DMS79 (cell line): ENCODE measurements around the gene PJA1.

ENCODE experiments used
- DNase-seq: peaks from one replicate; lab custom pipeline; 2025; lab: John Stamatoyannopoulos, UW

Gene PJA1, protein sequence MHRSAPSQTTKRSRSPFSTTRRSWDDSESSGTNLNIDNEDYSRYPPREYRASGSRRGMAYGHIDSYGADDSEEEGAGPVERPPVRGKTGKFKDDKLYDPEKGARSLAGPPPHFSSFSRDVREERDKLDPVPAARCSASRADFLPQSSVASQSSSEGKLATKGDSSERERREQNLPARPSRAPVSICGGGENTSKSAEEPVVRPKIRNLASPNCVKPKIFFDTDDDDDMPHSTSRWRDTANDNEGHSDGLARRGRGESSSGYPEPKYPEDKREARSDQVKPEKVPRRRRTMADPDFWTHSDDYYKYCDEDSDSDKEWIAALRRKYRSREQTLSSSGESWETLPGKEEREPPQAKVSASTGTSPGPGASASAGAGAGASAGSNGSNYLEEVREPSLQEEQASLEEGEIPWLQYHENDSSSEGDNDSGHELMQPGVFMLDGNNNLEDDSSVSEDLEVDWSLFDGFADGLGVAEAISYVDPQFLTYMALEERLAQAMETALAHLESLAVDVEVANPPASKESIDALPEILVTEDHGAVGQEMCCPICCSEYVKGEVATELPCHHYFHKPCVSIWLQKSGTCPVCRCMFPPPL

GRCh38 chrX:69165087-69165651 lies at the start of gene PJA1:
Gene PJA1 (minus strand): TSS chrX:69165453. CDS start chrX:69163073, 2,380 bp downstream.
- DNase-seq: peak; percentile 33

GRCh38 chrX:69214463-69214862 lies 49.2 kb upstream of the PJA1 start:
- DNase-seq: no peak

DNA sequence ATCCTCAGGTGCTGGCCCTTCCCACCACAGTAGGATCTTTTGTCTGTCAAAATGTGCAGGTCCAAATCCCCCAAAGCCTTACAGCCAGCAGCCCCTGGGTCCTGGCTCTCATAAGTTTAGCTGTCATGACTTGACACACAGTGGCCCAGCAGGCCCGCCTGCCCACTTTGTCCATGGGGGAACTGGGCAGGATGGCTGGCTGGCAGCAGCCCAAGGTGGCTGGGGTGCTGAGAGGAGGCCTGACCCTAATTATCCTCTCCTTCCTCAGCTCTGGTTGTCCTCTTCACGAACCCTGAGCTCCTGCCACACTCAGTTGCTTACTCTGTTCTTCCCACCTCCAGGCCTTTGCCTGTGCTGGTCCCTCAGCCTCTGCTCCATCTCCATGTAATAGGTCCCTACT lies 46.4 kb upstream of the PJA1 start:
- no peak for DNase-seq

GRCh38 chrX:69210581-69210980 lies 45.3 kb upstream of the PJA1 start:
- no peak for DNase-seq

- no peak for DNase-seq
These were observed 42.0 kb upstream of the PJA1 start for GRCh38 chrX:69207216-69207615.

GRCh38 chrX:69203638-69204037 lies 38.4 kb upstream of the PJA1 start:
- no peak for DNase-seq

- DNase-seq: no peak
These were observed 32.4 kb upstream of the PJA1 start for GRCh38 chrX:69197690-69198089.

DNA sequence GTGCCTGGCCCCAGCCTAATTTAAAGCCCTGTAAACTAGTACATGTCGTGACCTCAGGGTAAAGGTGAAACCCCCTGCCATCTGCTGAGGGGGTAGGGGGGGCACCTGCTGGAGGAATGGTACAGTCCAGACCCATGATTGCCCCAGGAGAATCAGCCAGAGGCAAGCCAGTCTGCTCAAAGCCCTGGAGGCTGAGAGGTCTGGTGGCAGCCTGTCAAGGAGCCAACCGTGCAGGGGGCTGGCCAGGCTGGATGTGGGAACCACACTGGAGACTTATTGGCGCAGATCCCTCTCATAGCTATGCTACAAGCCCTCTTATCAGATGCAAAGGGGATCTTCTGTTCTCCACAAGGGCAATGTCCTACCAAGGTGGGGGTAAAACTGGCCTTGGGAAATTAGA lies 31.4 kb upstream of the PJA1 start:
- DNase-seq: no peak

- no peak for DNase-seq
These were observed 30.6 kb upstream of the PJA1 start for GRCh38 chrX:69195810-69196209.

- DNase-seq: no peak
These were observed 29.9 kb upstream of the PJA1 start for GRCh38 chrX:69195192-69195591.

DNA sequence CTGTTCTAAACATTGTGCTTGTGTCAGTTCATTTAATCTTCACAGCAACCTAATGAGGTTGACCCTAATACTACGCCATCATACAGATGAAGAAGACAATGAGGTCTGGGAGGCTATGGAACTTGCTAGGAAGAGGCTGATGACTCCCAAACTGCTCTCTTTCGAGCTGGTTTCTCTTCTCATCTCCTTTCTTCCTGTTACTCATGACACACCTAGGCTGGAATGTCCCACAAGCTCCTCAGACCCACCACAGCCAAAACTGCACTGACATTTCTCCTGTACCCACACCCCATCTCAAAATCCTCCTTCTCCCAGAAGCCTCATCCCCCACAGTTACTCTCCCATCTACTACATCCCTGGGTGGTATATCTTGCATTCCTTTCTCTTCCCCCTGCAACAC lies 27.4 kb upstream of the PJA1 start:
- DNase-seq: no peak

DNA sequence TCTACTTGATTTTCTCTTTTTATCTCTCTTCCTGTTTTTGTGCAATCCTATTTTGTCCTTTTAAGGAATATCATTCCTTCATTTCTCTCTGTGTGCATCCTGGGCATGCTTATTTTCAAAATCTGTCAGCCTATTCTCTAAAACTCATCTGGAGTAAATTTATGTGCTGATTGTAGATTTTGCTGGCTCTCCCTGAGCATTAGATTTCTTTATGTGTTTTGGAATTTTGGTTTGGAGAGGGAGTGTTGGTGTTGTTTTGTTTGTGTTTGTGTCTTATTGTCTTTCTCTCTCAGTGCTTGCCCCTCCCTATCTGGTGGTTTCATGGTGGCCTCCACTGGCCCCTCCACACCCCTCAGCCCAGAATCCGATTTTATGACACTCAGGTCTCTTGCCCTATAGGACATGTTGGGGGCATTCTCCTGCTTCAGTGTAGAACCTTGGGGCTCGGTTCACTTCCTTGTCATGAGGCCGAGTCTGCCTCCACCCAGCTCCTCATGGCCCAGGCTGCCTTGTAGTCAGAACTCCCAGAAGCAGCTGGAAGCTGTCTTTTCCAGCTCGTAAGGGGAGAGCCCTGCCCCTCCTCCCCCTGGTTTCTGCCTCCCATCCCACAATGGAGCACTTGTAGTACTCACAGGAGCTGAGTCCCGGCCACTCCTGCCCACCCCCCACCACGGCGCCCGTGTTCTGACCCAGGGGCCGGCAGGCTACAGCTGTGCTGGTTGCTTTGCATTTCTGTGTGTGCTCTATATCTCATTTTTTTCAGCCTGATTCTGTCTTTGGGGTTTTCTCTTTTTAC lies 24.5 kb upstream of the PJA1 start:
- no peak for DNase-seq

DNA sequence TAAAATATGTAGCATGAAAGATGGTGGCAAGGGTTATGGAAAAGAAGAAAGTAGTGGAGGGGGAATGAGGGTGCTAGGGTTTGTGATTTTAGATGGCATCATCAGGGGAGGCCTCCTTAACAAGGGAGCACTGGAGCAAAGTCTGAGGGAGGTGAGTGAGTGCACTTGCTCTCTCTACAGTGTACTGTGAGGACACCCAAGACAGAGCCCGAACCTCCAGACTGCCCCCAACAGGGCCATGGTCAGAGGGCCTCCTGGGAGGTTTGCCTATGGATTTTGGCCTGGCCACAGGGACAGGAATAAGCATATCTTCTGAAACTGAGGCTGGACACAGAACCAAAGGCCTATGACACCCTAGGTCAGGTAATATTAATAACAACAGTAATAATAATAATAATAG lies 21.4 kb upstream of the PJA1 start:
- DNase-seq: no peak

GRCh38 chrX:69185886-69186285 lies 20.6 kb upstream of the PJA1 start:
- DNase-seq: no peak

DNA sequence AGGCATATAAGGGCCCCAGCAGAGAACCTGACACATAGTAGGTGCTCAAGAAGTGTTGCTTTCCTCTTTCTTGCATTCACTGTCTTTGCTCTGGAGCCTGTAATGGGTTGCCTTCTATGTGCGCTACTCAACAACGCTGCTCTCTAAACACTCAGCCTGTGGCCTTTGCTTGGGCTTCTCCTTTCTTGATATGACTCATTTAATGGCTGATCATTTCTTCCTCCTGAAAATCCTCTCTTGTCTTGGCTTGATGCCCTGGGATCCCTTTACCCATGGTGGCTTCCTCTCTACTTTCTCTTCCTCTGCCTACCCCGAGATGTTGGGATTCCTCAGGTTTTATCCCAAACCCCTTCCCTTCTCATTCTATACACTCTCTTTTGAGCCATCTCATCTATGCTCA lies 19.9 kb upstream of the PJA1 start:
- DNase-seq: no peak

DNA sequence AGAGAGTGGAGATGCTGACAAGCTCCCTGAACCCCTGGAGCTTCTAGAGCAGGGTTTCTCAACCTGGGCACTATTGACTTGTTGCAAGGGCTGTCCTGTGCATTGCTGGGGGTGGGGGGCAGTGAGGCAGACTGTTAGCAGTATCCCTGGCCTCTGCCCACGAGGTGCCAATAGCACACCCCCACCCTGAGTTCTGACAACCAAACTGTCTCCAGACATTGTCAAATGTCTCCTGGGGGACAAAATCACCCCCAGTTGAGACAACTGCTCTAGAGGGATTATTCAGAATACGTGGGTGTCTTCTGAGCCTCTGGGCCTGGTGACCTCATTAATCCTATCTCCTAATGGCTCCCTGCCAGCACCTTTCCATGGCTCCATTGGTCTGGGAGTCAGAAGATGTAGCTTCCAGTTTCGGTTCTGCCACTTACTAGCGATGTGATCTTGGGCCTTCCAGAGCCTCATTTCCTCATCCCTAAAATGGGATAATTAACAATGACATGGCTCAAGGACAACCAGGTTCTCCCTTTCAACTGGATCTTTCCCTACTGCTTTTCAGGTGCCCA lies 17.6 kb upstream of the PJA1 start:
- DNase-seq: no peak

DNA sequence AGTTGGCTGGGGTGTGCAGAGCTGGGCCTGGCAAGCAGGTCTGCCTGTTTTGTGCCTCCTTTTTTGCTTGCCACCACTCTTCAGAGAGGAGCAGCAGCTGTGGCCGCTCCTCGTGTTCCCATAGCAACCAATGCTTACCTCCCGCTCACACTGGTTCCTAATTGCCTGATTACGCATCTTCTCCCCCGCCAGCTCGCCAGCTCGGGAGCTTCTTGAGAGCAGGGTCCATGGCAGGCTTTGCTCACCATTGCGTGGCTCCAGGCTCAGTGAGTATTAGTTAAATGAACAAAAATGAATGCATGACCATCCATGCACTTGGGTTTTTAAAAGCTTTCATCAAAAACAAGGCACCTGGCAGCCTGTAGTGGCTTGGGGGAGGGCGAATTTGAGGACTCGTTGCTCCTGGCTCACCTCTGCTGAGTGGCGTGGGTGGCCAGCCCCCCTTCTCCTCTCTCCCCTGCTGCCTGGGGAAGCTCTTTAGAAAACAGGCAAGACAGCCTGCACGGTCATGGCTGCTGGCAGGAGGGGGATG lies 14.2 kb upstream of the PJA1 start:
- peak; percentile 88 for DNase-seq

DNA sequence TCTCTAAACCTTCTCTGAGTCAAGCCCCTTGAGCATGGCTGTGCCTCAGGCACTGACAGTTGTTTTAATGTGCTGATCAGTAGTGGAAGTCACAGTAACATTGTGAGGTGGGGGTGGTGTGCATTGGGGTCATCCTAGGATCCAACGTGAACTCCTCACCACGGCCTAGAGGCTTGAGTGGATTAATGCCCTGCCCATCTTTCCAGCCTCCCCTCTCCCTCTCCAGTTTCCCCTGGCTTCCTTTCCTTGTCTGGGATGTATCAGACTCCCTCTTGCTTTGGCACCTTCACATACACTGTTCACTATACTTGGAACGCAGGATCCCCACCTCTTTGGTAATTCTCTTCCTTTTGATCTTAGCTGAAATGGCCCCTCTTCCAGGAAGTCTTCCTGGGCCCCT lies 13.3 kb upstream of the PJA1 start:
- DNase-seq: no peak

DNA sequence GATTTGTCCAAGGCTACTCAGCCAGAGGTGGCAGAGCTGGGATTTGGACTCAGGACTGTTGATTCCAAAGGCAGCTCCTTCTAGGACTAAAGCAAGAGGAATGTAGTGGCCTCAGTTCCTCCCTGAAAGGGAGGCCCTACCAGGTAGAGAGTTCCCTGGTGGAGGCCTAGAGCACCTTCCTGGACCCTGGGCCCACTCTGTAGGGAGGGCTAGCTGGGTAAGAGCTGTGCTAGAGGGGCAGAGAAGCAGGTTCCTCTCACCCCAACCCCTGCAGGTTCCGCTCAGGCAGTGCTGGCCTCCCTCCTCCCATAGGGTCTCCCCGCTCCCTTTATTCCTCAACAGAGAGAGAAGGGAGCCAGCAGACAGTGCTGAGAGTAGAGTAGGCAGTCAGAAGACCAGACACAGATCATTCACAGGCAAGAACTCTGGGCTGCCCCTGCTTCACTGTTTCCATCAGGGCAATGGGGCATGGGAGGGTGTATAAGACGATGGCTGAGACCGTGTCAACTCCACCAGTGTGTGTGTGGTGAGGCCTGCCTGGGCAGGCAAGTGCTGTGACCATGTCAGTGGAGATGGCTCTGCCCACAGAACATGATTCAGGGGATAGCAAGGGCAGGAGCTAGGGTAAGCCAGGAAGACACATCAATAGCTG lies 12.4 kb upstream of the PJA1 start:
- no peak for DNase-seq

DNA sequence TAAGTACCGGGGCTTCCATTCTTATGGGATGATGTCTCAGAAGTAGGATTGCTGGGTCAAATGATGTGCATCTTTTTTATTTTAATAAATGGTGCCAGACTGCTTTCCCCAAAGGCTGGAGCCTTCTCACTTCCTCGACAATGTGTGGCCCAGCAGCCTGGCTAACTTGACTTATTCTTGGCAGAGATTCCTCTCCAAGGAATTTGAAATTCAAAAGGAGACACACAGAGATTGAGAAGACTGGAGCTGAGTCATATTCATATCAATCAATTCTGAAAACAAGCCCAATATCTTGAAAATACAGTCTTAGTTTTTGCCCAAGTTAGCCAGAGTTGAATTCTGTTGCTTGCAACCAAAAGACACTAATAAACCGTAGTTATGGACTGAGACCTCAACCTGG lies 10.8 kb upstream of the PJA1 start:
- DNase-seq: no peak

- no peak for DNase-seq
These were observed 8.7 kb upstream of the PJA1 start for GRCh38 chrX:69173906-69174305.

- no peak for DNase-seq
These were observed 7.7 kb upstream of the PJA1 start for GRCh38 chrX:69172937-69173336.
